ACC112 (cell line): Measurements from ENCODE around the gene TMTC4.
"Not testable (repeated sequence)": the region's sequence is repeated elsewhere in the genome, so short reads cannot be mapped to it uniquely, and the experiment has no call there.

Experiments
- H2AFZ ChIP-seq: fragments of 200-600 bp; sonication (generic); one replicate; pipeline ENCODE4 v1.6.0; 2017; ENCODE audit warnings: antibody characterized with exemption, low read length; ENCODE audit not compliant: unreplicated experiment
- H3K27ac ChIP-seq: fragments of 200-600 bp; sonication (generic); 2 replicates; pipeline ENCODE4 v1.5.1; 2014; ENCODE audit warnings: low read depth, mild to moderate bottlenecking, antibody characterized with exemption, low read length, moderate library complexity
- H3K27me3 ChIP-seq: fragments of 200-600 bp; sonication (generic); 2 replicates; pipeline ENCODE4 v1.6.1; 2014; ENCODE audit warnings: mild to moderate bottlenecking, antibody characterized with exemption, low read length, moderate library complexity, mixed read lengths; ENCODE audit not compliant: insufficient read depth
- H3K36me3 ChIP-seq: fragments of 200-600 bp; sonication (generic); 2 replicates; pipeline ENCODE4 v1.6.1; 2016; ENCODE audit warnings: mild to moderate bottlenecking, antibody characterized with exemption, low read length, moderate library complexity, mixed read lengths; ENCODE audit not compliant: insufficient read depth
- H3K4me1 ChIP-seq: fragments of 200-600 bp; sonication (generic); one replicate; pipeline ENCODE4 v1.6.1; 2016; ENCODE audit warnings: low read length, mixed read lengths; ENCODE audit not compliant: insufficient read depth, unreplicated experiment, control insufficient read depth
- H3K4me3 ChIP-seq: fragments of 200-600 bp; sonication (generic); 2 replicates; pipeline ENCODE4 v1.5.1; 2014; ENCODE audit warnings: mild to moderate bottlenecking, low read depth, low read length
- H3K79me2 ChIP-seq: fragments of 200-600 bp; sonication (generic); one replicate; pipeline ENCODE4 v1.6.0; 2016; ENCODE audit warnings: low read length; ENCODE audit not compliant: control insufficient read depth, unreplicated experiment, insufficient read depth

Gene TMTC4

GRCh38 chr13:100627120-100627519, 47.5 kb downstream of the TMTC4 start:
- H3K27ac ChIP-seq, result no peak overlapping the region
- H3K4me1 ChIP-seq, result no peaks in the 10 kb centered on the region
- H2AFZ ChIP-seq, result no peak overlapping the region
- no peaks in the 10 kb centered on the region for H3K27me3 ChIP-seq
- no peak overlapping the region for H3K4me3 ChIP-seq
- no peaks in the 10 kb centered on the region for H3K79me2 ChIP-seq
- no peaks in the 10 kb centered on the region for H3K36me3 ChIP-seq

GRCh38 chr13:100625447-100625846, 49.1 kb downstream of the TMTC4 start:
- no peak overlapping the region for H3K27ac ChIP-seq
- no peak overlapping the region for H3K4me3 ChIP-seq
- no peaks in the 10 kb centered on the region for H3K79me2 ChIP-seq
- no peaks in the 10 kb centered on the region for H3K27me3 ChIP-seq
- no peaks in the 10 kb centered on the region for H3K36me3 ChIP-seq
- H3K4me1 ChIP-seq, result no peaks in the 10 kb centered on the region
- no peak overlapping the region for H2AFZ ChIP-seq

- Histone ChIP-seq H3K27ac (no peak overlapping the region), H3K4me1 (no peaks in the 10 kb centered on the region), H2AFZ (no peak overlapping the region), H3K27me3 (no peaks in the 10 kb centered on the region), H3K4me3 (no peak overlapping the region), H3K79me2 (no peaks in the 10 kb centered on the region), H3K36me3 (no peaks in the 10 kb centered on the region)
Observed at GRCh38 chr13:100620792-100621191, 53.8 kb downstream of the TMTC4 start.

GRCh38 chr13:100619940-100620339, 54.7 kb downstream of the TMTC4 start:
- H2AFZ ChIP-seq, result no peak overlapping the region
- H3K4me1 ChIP-seq, result no peaks in the 10 kb centered on the region
- H3K4me3 ChIP-seq, result no peak overlapping the region
- H3K79me2 ChIP-seq, result no peaks in the 10 kb centered on the region
- H3K27ac ChIP-seq, result no peak overlapping the region
- no peaks in the 10 kb centered on the region for H3K36me3 ChIP-seq
- H3K27me3 ChIP-seq, result no peaks in the 10 kb centered on the region

- H3K36me3 ChIP-seq, H2AFZ ChIP-seq, H3K27ac ChIP-seq, H3K4me1 ChIP-seq, H3K4me3 ChIP-seq, H3K27me3 ChIP-seq, H3K79me2 ChIP-seq: not testable (repeated sequence)
Observed at GRCh38 chr13:100618897-100619296, 55.7 kb downstream of the TMTC4 start.

- Histone ChIP-seq H3K27me3 (no peaks in the 10 kb centered on the region), H3K36me3 (no peaks in the 10 kb centered on the region), H3K27ac (no peak overlapping the region), H3K4me3 (no peak overlapping the region), H2AFZ (no peak overlapping the region), H3K79me2 (no peaks in the 10 kb centered on the region), H3K4me1 (no peaks in the 10 kb centered on the region)
Observed at GRCh38 chr13:100613031-100613430, 61.6 kb downstream of the TMTC4 start.

- H3K79me2 ChIP-seq, result no peaks in the 10 kb centered on the region
- H3K4me1 ChIP-seq, result no peaks in the 10 kb centered on the region
- H3K27me3 ChIP-seq, result no peaks in the 10 kb centered on the region
- no peak overlapping the region for H2AFZ ChIP-seq
- H3K36me3 ChIP-seq, result no peaks in the 10 kb centered on the region
- no peak overlapping the region for H3K27ac ChIP-seq
- no peak overlapping the region for H3K4me3 ChIP-seq
Observed at GRCh38 chr13:100611678-100612492, 62.7 kb downstream of the TMTC4 start.

GRCh38 chr13:100610391-100611347, 63.9 kb downstream of the TMTC4 start:
- Histone ChIP-seq H2AFZ (no peak overlapping the region), H3K36me3 (no peaks in the 10 kb centered on the region), H3K79me2 (no peaks in the 10 kb centered on the region)

GRCh38 chr13:100608906-100609305, 65.7 kb downstream of the TMTC4 start:
- no peak overlapping the region for H3K27ac ChIP-seq
- no peaks in the 10 kb centered on the region for H3K4me1 ChIP-seq
- H3K36me3 ChIP-seq, result no peaks in the 10 kb centered on the region
- H2AFZ ChIP-seq, result no peak overlapping the region
- no peak overlapping the region for H3K4me3 ChIP-seq
- H3K27me3 ChIP-seq, result no peaks in the 10 kb centered on the region
- no peaks in the 10 kb centered on the region for H3K79me2 ChIP-seq

More at GRCh38 chr13:100610391-100611347, 63.9 kb downstream of the TMTC4 start:
- H3K4me3 ChIP-seq, result no peak overlapping the region
- H3K27ac ChIP-seq, result no peak overlapping the region
- H3K27me3 ChIP-seq, result no peaks in the 10 kb centered on the region
- H3K4me1 ChIP-seq, result no peaks in the 10 kb centered on the region

GRCh38 chr13:100608489-100608888, 66.1 kb downstream of the TMTC4 start:
- H2AFZ ChIP-seq, result no peak overlapping the region
- no peaks in the 10 kb centered on the region for H3K36me3 ChIP-seq
- no peaks in the 10 kb centered on the region for H3K4me1 ChIP-seq

More at GRCh38 chr13:100608489-100608888, 66.1 kb downstream of the TMTC4 start:
- H3K4me3 ChIP-seq, result no peak overlapping the region
- H3K79me2 ChIP-seq, result no peaks in the 10 kb centered on the region
- H3K27me3 ChIP-seq, result no peaks in the 10 kb centered on the region
- no peak overlapping the region for H3K27ac ChIP-seq
